Activated naive CD8-positive, alpha-beta T cell (primary cell): ENCODE data around the gene IMMP2L.
"Not testable (repeated sequence)": the region's sequence is repeated elsewhere in the genome, so short reads cannot be mapped to it uniquely, and the experiment has no call there.

Experiments used
- H3K27ac Mint-ChIP-seq: one replicate; pipeline ENCODE4 v1.8.0; 2021; ENCODE audit warnings: mixed read lengths
- H3K27me3 Mint-ChIP-seq: one replicate; pipeline ENCODE4 v1.8.0; 2021; ENCODE audit warnings: mixed read lengths
- H3K36me3 Mint-ChIP-seq: one replicate; pipeline ENCODE4 v1.8.0; 2021; ENCODE audit warnings: mixed read lengths
- H3K4me1 Mint-ChIP-seq: one replicate; pipeline ENCODE4 v1.8.0; 2021; ENCODE audit warnings: low read depth, mixed read lengths
- H3K4me3 Mint-ChIP-seq: one replicate; pipeline ENCODE4 v1.8.0; 2021; ENCODE audit warnings: mild to moderate bottlenecking, mixed read lengths
- H3K9me3 Mint-ChIP-seq: one replicate; pipeline ENCODE4 v1.8.0; 2021; ENCODE audit warnings: low read depth, mixed read lengths

The IMMP2L gene

DNA sequence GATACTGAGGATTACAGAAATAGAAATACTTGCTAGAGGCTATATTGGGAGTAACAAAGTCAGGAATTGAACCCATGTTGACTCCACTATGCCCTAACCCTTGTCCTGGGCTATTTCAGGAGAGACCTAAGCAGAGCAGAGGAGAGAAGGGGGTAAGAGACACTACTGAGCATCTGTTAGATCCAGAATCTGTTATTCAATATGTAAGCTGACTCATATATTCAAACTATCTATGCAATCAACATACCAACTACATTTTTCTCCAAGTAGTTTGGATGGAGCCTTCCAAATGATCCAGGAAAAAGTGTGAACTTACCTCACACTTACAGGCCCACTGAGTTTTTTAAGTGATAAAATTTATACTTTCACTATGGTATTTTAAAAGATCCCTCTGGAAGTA lies 216.1 kb downstream of the IMMP2L start:
- H3K9me3 Mint-ChIP-seq, result peaks cover 36% of the 10 kb centered on the region
- H3K27ac Mint-ChIP-seq, result no peak overlapping the region

DNA sequence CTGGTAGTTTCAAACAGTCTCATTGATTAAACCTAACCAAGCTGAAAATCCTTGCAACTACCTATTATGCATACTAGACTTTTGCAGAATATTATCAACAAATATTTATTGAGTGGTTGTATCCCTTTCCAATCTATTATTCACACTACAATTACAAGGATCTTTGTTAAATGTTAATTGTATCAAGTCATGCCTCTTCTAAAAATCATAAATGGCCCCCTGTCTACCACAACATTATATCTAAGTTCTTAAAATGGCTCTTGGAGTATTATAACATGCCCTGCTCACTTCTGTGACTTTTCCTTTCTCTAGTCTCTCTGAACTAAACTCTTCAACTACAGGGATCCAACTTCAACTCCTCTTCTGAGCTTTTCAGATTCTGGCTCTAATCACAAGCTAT lies 219.3 kb downstream of the IMMP2L start:
- H3K4me3 Mint-ChIP-seq, result no peak overlapping the region
- no peaks in the 10 kb centered on the region for H3K27me3 Mint-ChIP-seq
- H3K36me3 Mint-ChIP-seq, result peaks cover 34% of the 10 kb centered on the region
- no peak overlapping the region for H3K27ac Mint-ChIP-seq
- peaks cover 29% of the 10 kb centered on the region for H3K9me3 Mint-ChIP-seq
- H3K4me1 Mint-ChIP-seq, result no peaks in the 10 kb centered on the region

More for the DNA sequence above, 216.1 kb downstream of the IMMP2L start:
- no peaks in the 10 kb centered on the region for H3K27me3 Mint-ChIP-seq
- H3K4me1 Mint-ChIP-seq, result no peaks in the 10 kb centered on the region
- H3K36me3 Mint-ChIP-seq, result peaks cover 40% of the 10 kb centered on the region
- no peak overlapping the region for H3K4me3 Mint-ChIP-seq

DNA sequence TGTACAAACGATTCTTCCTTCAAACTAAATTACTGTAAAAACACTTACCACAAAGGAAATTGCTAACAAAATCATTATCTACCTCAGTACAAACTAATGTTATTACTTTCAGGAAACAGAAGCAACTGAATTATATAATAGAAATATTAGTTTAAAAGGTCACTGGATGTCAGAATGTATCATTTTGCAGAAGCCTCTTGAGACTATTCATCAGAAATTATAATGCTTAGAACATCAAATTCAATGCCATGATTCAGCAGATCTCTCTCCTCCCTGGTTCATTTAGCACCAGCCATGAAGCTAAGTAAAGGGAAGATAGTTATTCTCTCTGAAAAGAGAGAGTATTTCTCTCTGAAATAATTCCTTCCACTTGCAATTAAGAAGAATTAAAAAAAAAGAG lies 223.3 kb downstream of the IMMP2L start:
- Mint-ChIP-seq H3K36me3 (peaks cover 14% of the 10 kb centered on the region), H3K27ac (no peak overlapping the region)

DNA sequence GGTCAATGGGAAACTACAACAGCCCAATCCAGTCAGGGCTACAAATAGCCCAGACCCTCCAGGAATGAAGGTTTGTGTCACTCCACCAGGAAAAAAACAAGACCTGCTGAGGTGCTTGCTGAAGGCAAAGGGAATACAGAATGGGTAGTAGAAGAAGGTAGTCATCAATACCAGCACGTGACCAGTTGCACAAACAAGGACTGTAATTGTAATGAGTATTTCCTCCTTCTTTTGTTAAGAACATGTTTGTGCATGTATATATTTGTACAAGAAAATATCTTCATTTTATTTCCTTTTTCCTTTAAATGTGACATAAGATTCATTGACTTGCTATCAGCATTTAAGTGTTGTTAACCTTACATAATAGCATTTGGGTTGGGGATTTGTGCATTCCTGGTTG lies 229.3 kb downstream of the IMMP2L start:
- Mint-ChIP-seq H3K36me3 (peaks cover 9% of the 10 kb centered on the region), H3K4me3 (no peak overlapping the region), H3K27ac (no peak overlapping the region), H3K4me1 (no peaks in the 10 kb centered on the region), H3K27me3 (no peaks in the 10 kb centered on the region), H3K9me3 (no peaks in the 10 kb centered on the region)

More for the DNA sequence above, 223.3 kb downstream of the IMMP2L start:
- Mint-ChIP-seq H3K9me3 (peaks cover 9% of the 10 kb centered on the region), H3K27me3 (no peaks in the 10 kb centered on the region), H3K4me3 (no peak overlapping the region), H3K4me1 (no peaks in the 10 kb centered on the region)

DNA sequence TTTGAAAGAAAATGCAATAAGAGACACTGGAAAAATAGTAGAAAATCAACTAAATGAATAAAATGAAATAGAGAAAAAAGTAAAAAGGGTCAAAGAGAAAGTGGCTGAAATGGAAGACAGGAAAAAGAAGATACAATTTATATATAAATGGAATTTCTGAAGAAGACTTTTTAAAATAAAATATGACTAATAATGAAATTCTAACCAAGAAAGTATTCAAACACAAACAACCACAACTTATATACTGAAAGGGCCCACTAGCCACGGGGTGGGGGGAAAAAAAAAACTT lies 232.1 kb downstream of the IMMP2L start:
- Mint-ChIP-seq H3K4me1 (no peaks in the 10 kb centered on the region), H3K9me3 (no peaks in the 10 kb centered on the region), H3K36me3 (peaks cover 4% of the 10 kb centered on the region)

DNA sequence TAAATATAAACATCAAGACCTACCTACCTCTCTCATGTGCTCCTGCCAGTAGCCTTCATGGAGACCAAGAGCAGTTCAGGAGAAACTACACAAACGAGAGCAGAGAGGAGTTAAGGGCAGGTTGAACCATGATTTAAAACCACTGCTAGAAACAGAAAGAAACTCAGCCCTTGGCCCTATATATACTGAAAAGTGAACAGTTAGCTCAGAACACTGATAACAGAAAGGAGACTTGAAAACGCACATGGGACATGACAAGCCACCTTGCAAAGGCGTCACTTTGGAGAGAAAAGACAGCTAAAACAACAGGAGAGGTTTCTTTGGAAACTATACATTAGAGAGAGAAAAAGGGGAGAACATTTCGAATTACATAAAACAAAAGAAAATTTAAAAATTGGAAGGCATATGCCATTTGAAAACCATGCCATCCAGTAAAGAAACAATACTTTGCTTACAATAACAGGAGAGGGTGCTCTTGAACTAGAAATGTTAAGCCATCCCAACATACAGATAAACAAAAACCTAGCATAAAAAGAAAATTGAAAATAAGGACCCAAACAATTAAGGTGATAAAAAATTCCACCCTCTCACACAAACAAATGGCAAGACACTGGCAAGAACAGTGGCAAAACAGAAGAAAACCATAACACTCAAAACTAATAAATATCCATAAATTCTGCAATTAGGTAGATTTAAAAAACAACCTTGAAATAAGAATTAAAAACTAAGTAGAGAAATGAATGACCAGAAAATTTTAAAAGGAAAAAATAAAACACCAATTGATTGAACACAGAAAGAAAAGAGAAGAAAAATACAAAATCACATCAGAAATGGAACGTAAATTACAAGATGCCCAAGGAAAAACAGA lies 232.7 kb downstream of the IMMP2L start:
- H3K9me3 Mint-ChIP-seq, result no peaks in the 10 kb centered on the region
- no peak overlapping the region for H3K27ac Mint-ChIP-seq
- H3K27me3 Mint-ChIP-seq, result no peaks in the 10 kb centered on the region
- no peaks in the 10 kb centered on the region for H3K4me1 Mint-ChIP-seq
- peaks cover 4% of the 10 kb centered on the region for H3K36me3 Mint-ChIP-seq
- no peak overlapping the region for H3K4me3 Mint-ChIP-seq

More for the DNA sequence above, 232.1 kb downstream of the IMMP2L start:
- no peaks in the 10 kb centered on the region for H3K27me3 Mint-ChIP-seq
- no peak overlapping the region for H3K4me3 Mint-ChIP-seq
- H3K27ac Mint-ChIP-seq, result no peak overlapping the region

DNA sequence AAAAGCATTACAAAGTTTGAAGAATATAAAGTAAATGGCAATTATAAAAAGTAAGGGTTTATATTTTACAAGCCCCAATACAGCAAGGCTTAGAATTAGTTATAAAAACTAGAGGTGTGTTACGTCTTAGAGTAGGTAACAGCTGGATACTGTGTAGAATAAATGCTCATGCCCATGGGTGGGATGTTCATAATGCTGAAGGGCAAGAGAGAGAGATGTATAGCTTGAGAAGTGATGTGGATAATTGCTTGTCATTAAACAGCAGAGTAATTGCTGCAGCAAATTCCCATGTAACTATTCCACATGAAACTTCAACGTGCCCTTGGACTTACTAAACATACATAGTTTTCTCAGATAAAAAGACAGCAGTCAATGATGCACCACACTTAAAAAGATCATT lies 233.8 kb downstream of the IMMP2L start:
- Mint-ChIP-seq H3K9me3 (no peaks in the 10 kb centered on the region), H3K36me3 (peaks cover 6% of the 10 kb centered on the region), H3K4me3 (no peak overlapping the region), H3K27me3 (no peaks in the 10 kb centered on the region), H3K27ac (no peak overlapping the region), H3K4me1 (no peaks in the 10 kb centered on the region)

DNA sequence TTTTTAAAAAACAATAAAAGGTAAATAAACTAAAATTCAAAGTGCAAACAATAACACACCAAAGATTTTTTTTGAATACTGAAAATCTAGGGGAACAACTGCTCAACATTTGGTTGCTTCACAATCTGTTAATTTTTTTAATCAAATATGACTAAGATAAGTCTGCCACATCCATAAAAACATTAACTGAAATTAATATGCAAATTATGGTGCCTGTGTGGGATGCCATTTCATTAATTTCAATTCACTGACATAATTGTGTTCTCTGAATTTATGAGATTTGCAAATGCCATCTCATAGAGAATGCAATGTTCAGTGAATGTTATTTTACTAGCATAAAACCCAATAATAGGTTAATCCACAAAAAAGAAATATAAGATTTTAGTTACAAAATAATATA lies 237.5 kb downstream of the IMMP2L start:
- no peaks in the 10 kb centered on the region for H3K9me3 Mint-ChIP-seq
- no peaks in the 10 kb centered on the region for H3K27me3 Mint-ChIP-seq
- no peak overlapping the region for H3K4me3 Mint-ChIP-seq
- H3K4me1 Mint-ChIP-seq, result no peaks in the 10 kb centered on the region
- no peak overlapping the region for H3K27ac Mint-ChIP-seq
- H3K36me3 Mint-ChIP-seq, result peaks cover 14% of the 10 kb centered on the region

DNA sequence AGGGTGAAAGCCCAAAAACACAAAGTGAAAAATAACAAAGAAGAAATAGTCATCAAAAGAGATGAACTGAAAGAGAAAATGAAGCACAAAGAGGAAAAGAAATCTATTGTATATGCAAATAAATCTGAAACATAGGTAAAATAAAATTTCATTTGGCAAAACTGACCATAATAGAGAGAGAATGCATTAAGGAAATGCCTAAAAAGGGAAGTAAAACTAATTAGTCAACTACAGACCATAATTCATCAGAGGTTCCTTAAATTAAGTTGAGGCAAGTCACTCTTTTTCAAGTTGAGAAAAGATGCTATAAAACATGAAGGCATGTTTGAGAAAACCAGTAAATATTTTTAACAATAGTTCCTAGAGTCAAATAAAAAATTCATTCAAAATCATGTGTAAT lies 238.1 kb downstream of the IMMP2L start:
- Mint-ChIP-seq H3K4me1 (no peaks in the 10 kb centered on the region), H3K36me3 (peaks cover 15% of the 10 kb centered on the region), H3K27ac (no peak overlapping the region), H3K27me3 (no peaks in the 10 kb centered on the region), H3K9me3 (no peaks in the 10 kb centered on the region), H3K4me3 (no peak overlapping the region)

DNA sequence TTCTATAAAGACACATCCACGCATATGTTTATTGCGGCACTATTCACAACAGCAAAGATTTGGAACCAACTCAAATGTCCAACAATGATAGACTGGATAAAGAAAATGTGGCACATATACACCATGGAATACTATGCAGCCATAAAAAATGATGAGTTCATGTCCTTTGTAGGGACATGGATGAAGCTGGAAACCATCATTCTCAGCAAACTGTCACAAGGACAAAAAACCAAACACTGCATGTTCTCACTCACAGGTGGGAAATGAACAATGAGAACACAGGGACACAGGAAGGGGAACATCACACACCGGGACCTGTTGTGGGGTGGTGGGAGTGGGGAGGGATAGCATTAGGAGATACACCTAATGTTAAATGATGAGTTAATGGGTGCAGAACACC lies 238.6 kb downstream of the IMMP2L start:
- peaks cover 18% of the 10 kb centered on the region for H3K36me3 Mint-ChIP-seq
- H3K4me1 Mint-ChIP-seq, H3K4me3 Mint-ChIP-seq, H3K27ac Mint-ChIP-seq, H3K27me3 Mint-ChIP-seq, H3K9me3 Mint-ChIP-seq: not testable (repeated sequence)

DNA sequence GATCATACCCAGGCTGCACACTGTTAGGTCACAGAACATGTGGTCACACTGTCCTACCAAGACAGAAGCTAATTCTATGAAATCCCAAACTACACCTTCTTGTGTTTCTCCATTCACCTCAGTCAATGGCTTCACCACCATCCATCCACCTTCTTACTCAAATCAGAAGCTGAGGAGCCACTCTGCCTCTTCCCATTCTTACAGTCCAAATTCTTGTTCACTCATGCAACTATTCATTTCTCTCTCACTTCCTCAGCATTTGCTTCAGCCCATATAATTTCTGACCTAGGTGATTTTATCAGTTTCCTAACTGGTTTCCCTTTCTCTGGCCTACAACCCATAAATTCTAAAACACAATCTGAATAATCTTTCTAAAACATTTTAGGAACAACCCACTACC lies 242.2 kb downstream of the IMMP2L start:
- Mint-ChIP-seq H3K9me3 (no peaks in the 10 kb centered on the region), H3K27ac (no peak overlapping the region), H3K27me3 (no peaks in the 10 kb centered on the region), H3K4me1 (no peaks in the 10 kb centered on the region), H3K36me3 (peaks cover 25% of the 10 kb centered on the region), H3K4me3 (no peak overlapping the region)

DNA sequence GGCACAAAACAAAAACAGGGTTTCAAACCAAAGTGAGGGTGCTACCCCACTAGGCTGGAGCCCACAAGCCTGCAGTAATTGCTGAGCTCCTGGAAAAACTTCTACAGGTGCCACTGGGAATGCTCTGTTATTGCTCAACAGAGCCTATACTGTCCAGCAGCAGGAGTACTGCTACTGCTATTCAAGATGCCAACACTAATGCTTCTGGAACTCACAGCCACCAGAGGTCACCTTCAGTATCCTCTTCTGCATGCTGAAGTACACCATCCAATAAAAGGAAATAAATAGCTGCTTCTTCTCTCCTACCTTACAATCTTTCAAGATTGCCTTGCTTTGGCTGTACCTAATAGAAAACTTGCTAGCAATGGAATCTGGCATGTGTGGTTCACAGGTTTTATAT lies 249.3 kb downstream of the IMMP2L start:
- H3K27ac Mint-ChIP-seq, result no peak overlapping the region
- H3K36me3 Mint-ChIP-seq, result peaks cover 20% of the 10 kb centered on the region
- H3K4me3 Mint-ChIP-seq, result no peak overlapping the region
- H3K9me3 Mint-ChIP-seq, result no peaks in the 10 kb centered on the region
- H3K4me1 Mint-ChIP-seq, result no peaks in the 10 kb centered on the region
- H3K27me3 Mint-ChIP-seq, result no peaks in the 10 kb centered on the region

DNA sequence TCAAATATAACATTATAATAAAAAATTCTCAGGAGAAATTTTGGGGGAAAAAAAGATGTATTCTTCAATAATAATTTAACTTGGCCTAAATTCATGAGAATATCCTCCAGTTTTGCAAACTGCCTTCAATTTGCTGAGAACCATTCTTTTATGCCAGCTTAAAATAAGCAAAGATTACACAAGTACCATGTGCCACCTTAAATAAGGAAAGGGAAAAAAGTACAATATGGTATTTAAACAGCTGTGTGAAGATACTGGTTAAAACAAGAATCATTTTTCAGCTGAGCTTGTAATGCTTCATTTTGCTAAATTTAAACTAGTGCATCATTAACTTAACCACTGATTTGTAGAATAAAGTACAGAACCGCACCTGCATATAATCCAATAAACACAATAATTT lies 253.6 kb downstream of the IMMP2L start:
- Mint-ChIP-seq H3K27ac (no peak overlapping the region), H3K27me3 (no peaks in the 10 kb centered on the region), H3K9me3 (no peaks in the 10 kb centered on the region), H3K4me3 (no peak overlapping the region), H3K4me1 (no peaks in the 10 kb centered on the region), H3K36me3 (peaks cover 18% of the 10 kb centered on the region)

DNA sequence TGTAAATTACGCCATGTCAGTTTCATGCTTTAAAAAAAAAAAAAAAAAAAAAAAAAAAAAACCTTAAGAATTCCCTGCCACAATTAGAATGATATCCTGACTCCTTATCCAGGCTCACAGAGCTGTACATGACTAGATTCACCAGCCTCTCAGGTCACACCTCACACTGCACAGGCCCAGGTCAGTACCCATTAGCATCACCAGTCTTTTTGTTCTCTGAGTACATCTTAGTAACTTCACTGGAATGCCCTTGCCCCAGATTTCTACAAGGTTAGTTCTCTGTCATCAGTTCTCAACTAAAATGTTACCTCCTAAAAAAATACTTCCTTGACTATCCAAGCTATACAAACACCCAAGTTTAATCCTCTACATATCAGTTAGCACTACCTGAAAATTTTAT lies 260.4 kb downstream of the IMMP2L start:
- no peak overlapping the region for H3K4me3 Mint-ChIP-seq

DNA sequence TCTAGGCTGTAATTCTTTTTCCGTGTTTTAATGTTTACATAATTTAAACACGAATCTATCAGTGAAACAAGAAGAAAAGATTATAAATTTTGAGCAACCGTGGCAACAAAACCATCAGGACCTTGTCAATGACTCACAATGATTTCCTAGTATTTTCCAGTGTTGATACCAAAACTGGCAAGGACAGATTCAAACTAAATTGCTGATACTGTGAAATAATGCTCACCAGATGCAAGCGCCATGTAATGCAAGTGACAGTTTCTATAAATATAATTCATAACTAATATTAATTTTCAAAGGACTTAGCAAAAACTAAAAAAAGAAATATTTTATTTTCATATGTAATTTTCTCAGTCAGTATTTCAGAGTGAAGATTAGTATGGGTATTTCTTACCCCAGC lies 267.8 kb downstream of the IMMP2L start:
- H3K4me3 Mint-ChIP-seq, result no peak overlapping the region
- peaks cover 3% of the 10 kb centered on the region for H3K4me1 Mint-ChIP-seq
- H3K27me3 Mint-ChIP-seq, result no peaks in the 10 kb centered on the region
- no peak overlapping the region for H3K27ac Mint-ChIP-seq
- H3K36me3 Mint-ChIP-seq, result peaks cover 4% of the 10 kb centered on the region
- no peaks in the 10 kb centered on the region for H3K9me3 Mint-ChIP-seq

More for the DNA sequence above, 260.4 kb downstream of the IMMP2L start:
- H3K36me3 Mint-ChIP-seq, result peaks cover 8% of the 10 kb centered on the region
- no peaks in the 10 kb centered on the region for H3K27me3 Mint-ChIP-seq
- H3K27ac Mint-ChIP-seq, result no peak overlapping the region
- peaks cover 5% of the 10 kb centered on the region for H3K9me3 Mint-ChIP-seq
- H3K4me1 Mint-ChIP-seq, result no peaks in the 10 kb centered on the region

DNA sequence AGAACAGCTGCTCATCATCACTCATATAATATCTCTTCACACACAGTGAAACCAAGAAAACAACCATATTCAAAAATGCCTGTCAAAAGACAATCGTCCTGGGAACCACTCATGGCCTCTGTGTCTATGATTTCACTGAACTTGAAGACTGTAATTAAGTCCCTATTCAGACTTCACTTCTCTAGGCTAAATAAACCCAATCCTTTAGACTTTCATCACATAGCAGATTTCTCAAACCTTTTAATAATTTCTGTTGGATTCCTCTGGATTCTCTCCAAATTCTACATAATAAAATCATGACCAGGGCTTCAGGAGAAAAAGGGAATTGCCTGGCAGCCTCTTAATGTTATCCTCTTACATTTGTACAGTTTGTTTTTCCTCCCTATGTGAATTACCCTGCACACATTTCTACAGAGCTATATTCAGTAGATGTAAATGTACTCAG lies 270.2 kb downstream of the IMMP2L start:
- Mint-ChIP-seq H3K4me1 (peaks cover 3% of the 10 kb centered on the region), H3K9me3 (no peaks in the 10 kb centered on the region), H3K27ac (no peak overlapping the region)

More for the DNA sequence above, 270.2 kb downstream of the IMMP2L start:
- Mint-ChIP-seq H3K36me3 (peaks cover 13% of the 10 kb centered on the region), H3K4me3 (no peak overlapping the region), H3K27me3 (no peaks in the 10 kb centered on the region)
